ENCODE data around the gene CNTF.

- TF ChIP-seq CTCF (IDR thresholded peaks at IDR 0.05; ENCODE audit: low read length) (no peak), EZH2 (IDR thresholded peaks at IDR 0.05; ENCODE audit: borderline replicate concordance, low read length) (no peak)
Observed at GRCh38 chr11:58616594-58616993, 5.9 kb upstream of the CNTF start.
